ENCODE measurements around the gene SART3. TPM values are rescaled to one million over a fixed set of nuclear protein-coding genes. Genes with fewer than 3 reads are reported as not detected.

Gene SART3
- total and polyA plus RNA-seq, 2 experiments from 2014 or later: 23.2 to 145 TPM

DNA sequence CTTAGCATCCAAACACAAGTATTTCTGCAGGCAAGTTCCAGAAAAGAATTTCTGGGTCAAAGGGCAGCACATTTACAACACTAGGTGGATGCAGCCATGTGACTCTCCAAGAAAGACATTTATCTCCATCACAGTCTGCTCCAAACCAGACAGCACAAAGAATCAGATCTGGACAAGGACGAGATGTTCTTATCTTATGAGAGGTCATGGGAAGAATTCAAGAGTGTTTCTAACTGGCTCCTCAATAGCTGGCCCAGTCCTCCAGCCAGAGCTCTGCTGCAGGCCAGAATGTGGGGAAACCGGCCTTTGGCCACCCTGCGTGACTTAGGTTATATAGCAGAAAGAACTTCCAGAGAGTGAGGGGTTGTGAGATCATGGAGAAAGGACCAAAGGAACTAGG, 19.6 kb upstream of the SART3 start:
- no peaks in the 10 kb centered on the region for H3K36me3 ChIP-seq
- H3K9me3 ChIP-seq (ENCODE audit: low read depth): no peaks in the 10 kb centered on the region
- H3K27ac ChIP-seq: no peak overlapping the region
- TF ChIP-seq, protein P1, sequence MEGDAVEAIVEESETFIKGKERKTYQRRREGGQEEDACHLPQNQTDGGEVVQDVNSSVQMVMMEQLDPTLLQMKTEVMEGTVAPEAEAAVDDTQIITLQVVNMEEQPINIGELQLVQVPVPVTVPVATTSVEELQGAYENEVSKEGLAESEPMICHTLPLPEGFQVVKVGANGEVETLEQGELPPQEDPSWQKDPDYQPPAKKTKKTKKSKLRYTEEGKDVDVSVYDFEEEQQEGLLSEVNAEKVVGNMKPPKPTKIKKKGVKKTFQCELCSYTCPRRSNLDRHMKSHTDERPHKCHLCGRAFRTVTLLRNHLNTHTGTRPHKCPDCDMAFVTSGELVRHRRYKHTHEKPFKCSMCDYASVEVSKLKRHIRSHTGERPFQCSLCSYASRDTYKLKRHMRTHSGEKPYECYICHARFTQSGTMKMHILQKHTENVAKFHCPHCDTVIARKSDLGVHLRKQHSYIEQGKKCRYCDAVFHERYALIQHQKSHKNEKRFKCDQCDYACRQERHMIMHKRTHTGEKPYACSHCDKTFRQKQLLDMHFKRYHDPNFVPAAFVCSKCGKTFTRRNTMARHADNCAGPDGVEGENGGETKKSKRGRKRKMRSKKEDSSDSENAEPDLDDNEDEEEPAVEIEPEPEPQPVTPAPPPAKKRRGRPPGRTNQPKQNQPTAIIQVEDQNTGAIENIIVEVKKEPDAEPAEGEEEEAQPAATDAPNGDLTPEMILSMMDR (IDR thresholded peaks at IDR 0.05; ENCODE audit: low read depth, low read length): no peak
- H3K4me3 ChIP-seq: no peak overlapping the region
- no peaks in the 10 kb centered on the region for H3K4me1 ChIP-seq (ENCODE audit: low read depth)
- no peaks in the 10 kb centered on the region for H3K27me3 ChIP-seq
- DNase-seq (ENCODE audit: low read depth in 1 of 2, low spot score in 1 of 2): peak in 1 of 2 donors; percentile 39

DNA sequence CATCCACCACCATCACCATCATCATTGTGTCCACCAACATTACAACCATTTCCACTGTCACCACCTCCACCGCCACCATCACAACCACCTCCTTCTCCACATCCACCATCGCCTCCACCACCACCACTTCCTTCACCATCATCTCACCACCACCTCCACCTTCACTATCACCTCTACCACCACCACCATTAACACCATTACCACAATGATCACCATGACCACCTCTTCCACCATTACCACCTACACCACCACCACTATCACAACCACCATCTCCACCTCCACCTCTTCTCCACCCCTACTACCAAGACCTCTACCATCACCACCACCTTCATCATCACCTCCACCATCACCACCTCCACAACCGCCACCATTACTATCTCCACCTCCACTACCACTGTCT, 17.8 kb upstream of the SART3 start:
- H3K27ac ChIP-seq: no peak overlapping the region
- H3K4me3 ChIP-seq: no peak overlapping the region
- TF ChIP-seq, protein P1 (IDR thresholded peaks at IDR 0.05; ENCODE audit: low read depth, low read length): no peak
- H3K27me3 ChIP-seq: no peaks in the 10 kb centered on the region
- no peaks in the 10 kb centered on the region for H3K4me1 ChIP-seq (ENCODE audit: low read depth)
- no peaks in the 10 kb centered on the region for H3K9me3 ChIP-seq (ENCODE audit: low read depth)
- DNase-seq (ENCODE audit: low read depth in 1 of 2, low spot score in 1 of 2): no peak
- no peaks in the 10 kb centered on the region for H3K36me3 ChIP-seq

DNA sequence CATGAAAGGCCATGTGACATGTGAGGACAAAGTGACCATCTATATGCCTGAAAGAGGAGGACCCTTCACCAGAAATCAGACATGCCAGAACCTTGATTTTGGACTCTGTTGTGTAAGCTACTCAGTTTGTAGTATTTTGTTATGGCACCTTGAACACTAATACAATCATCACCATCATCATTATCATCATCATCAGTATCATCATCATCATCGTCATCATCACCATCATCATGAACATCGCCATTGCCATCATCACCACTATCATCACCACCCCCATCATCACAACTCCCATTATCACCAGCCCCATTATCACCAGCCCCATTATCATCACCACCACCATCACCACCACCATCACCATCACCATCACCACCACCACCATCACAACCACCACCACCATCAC, 17.3 kb upstream of the SART3 start:
- Histone ChIP-seq H3K4me1 (ENCODE audit: low read depth) (no peaks in the 10 kb centered on the region), H3K4me3 (no peak overlapping the region), H3K27ac (no peak overlapping the region), H3K27me3 (no peaks in the 10 kb centered on the region), H3K36me3 (no peaks in the 10 kb centered on the region), H3K9me3 (ENCODE audit: low read depth) (no peaks in the 10 kb centered on the region)
- DNase-seq (ENCODE audit: low read depth in 1 of 2, low spot score in 1 of 2): no peak
- TF ChIP-seq, protein P1 (IDR thresholded peaks at IDR 0.05; ENCODE audit: low read depth, low read length): no peak

DNA sequence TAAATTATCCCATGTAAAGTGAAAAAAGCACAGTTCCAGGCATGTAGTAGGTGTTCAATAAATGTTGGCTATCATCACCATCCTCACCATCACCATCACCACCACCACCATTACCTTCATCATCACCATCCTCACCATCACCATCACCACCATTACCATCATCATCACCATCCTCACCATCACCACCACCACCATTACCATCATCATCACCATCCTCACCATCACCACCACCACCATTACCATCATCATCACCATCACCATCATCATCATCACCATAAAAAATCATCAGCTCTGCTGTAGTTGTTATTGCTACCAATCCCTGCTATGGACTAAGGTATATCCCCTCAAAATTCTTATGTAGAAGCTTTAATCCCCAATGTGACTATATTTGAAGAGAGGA, 16.5 kb upstream of the SART3 start:
- H3K27me3 ChIP-seq: no peaks in the 10 kb centered on the region
- TF ChIP-seq, protein P1 (IDR thresholded peaks at IDR 0.05; ENCODE audit: low read depth, low read length): no peak
- no peaks in the 10 kb centered on the region for H3K4me1 ChIP-seq (ENCODE audit: low read depth)

DNA sequence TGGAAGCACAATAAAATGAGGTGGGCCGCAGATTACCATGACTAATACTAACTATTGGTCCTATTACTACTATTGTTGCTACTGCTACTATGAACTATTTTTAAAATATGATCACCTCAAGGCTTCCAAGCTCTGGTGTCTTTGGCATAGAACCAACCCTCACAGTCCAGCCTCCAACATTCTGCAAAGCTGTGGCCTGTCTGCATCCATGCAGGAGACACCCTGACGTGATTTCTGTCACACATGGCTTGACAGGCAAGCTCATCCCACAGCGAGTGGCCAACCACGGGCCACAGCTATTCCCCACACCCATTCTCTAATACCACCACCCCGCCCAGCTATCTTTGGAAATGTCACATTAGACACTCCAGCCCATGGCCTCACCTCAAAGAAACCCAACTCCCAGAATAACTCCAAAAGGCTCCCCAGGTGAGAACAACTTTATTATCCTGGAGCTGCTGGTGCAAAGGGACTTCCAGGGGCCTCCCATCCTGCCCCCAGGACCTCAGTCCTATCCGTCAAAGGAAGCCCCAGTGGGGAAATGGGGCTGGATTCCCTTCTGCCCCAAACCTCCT, 15.8 kb upstream of the SART3 start:
- Histone ChIP-seq H3K9me3 (ENCODE audit: low read depth) (no peaks in the 10 kb centered on the region), H3K4me3 (no peak overlapping the region), H3K27ac (no peak overlapping the region), H3K36me3 (no peaks in the 10 kb centered on the region), H3K4me1 (ENCODE audit: low read depth) (no peaks in the 10 kb centered on the region), H3K27me3 (no peaks in the 10 kb centered on the region)
- DNase-seq (ENCODE audit: low read depth in 1 of 2, low spot score in 1 of 2): no peak
- TF ChIP-seq, protein P1 (IDR thresholded peaks at IDR 0.05; ENCODE audit: low read depth, low read length): no peak

More for the DNA sequence above, 16.5 kb upstream of the SART3 start:
- no peaks in the 10 kb centered on the region for H3K36me3 ChIP-seq
- no peak overlapping the region for H3K27ac ChIP-seq
- DNase-seq (ENCODE audit: low read depth in 1 of 2, low spot score in 1 of 2): no peak
- H3K9me3 ChIP-seq (ENCODE audit: low read depth): no peaks in the 10 kb centered on the region
- no peak overlapping the region for H3K4me3 ChIP-seq
